OCI-LY3 (cell line): ENCODE measurements around the gene APPL1.

Source experiments
- EZH2phosphoT487 ChIP-seq: fragments of 200-600 bp; shearing (Covaris generic); IDR thresholded peaks from 2 replicates; pipeline ENCODE4 v1.6.1; 2018; ENCODE audit warnings: antibody characterized with exemption, mixed run types, low read depth
- TF ChIP-seq, protein P1 (sequence below): fragments of 200-600, 300-600 bp; sonication (generic); IDR thresholded peaks from 2 replicates; pipeline ENCODE4 v1.5.1; 2014; ENCODE audit warnings: antibody characterized with exemption, low read length, low read depth

DNA sequence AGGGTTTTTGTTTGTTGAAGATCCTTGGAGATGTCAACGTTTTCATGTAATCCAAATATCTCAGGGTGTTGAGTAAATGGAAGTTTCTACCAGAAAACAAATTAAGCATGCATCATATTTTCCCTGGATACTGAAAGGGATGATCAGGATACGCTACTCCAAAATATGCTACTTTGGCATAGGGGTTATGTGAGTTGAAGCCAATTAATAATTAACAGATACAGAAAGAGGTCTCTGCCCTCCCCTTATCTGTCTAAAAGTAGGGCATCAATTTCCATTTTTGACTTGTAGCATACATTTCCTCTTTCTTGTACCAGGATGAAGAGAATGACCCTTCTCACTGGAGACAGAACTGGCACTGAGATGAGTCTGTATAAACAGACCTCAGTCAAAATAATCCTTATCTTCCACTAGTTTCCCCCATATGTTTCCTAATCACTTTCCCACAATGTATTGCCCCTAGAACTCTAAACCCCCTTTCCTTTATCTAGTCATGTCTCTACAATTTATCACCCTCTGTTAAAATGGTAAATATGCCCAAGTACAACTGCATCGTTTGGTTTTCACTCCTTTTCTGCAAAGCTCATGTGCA is 82.3 kb downstream of the APPL1 start:
- TF ChIP-seq, protein P1, sequence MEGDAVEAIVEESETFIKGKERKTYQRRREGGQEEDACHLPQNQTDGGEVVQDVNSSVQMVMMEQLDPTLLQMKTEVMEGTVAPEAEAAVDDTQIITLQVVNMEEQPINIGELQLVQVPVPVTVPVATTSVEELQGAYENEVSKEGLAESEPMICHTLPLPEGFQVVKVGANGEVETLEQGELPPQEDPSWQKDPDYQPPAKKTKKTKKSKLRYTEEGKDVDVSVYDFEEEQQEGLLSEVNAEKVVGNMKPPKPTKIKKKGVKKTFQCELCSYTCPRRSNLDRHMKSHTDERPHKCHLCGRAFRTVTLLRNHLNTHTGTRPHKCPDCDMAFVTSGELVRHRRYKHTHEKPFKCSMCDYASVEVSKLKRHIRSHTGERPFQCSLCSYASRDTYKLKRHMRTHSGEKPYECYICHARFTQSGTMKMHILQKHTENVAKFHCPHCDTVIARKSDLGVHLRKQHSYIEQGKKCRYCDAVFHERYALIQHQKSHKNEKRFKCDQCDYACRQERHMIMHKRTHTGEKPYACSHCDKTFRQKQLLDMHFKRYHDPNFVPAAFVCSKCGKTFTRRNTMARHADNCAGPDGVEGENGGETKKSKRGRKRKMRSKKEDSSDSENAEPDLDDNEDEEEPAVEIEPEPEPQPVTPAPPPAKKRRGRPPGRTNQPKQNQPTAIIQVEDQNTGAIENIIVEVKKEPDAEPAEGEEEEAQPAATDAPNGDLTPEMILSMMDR, result no peak
- TF ChIP-seq EZH2phosphoT487, result no peak
